Measurements from ENCODE around the gene ADH5.
"Not testable (repeated sequence)": the region's sequence is repeated elsewhere in the genome, so short reads cannot be mapped to it uniquely, and the experiment has no call there.

Gene ADH5

DNA sequence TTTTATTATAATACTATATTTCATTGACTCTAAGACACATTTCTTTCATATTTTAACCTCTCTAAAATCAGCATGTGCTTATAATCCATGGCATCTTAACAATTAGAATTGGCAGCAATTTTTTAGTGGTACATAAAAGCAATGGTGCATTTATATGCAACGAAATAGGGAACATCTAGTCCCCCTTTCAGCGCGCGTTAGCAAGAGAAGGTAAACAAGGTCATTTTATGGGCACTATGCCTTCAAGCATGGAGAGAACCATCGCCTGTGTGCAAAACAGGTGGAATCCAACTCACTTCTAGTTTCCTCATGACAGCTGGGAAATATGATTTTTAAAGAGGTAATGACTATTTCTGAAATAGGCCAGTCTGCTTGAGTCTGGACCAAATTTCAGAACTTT, 6.4 kb downstream of the ADH5 start:
- DNase-seq = no peak

DNA sequence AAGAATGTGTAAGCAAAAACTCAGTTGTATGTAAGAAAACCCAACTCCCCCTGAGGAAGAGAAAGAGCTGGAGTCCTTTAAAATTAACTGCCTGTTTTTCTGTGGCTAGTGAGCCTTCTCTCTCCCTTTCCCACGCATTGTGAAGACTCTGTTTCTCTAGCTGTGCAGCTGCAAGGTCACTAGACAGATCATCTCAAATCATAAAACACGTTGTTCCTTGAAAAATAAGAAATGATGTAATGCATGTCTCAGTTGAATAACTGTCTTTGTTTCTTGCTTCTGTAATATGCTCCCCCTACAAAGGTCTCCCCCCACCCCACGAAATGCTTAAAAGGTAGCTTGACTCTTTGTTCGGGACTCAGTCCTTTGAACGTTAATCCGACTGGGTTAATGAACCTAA, 7.7 kb downstream of the ADH5 start:
- DNase-seq = not testable (repeated sequence)

DNA sequence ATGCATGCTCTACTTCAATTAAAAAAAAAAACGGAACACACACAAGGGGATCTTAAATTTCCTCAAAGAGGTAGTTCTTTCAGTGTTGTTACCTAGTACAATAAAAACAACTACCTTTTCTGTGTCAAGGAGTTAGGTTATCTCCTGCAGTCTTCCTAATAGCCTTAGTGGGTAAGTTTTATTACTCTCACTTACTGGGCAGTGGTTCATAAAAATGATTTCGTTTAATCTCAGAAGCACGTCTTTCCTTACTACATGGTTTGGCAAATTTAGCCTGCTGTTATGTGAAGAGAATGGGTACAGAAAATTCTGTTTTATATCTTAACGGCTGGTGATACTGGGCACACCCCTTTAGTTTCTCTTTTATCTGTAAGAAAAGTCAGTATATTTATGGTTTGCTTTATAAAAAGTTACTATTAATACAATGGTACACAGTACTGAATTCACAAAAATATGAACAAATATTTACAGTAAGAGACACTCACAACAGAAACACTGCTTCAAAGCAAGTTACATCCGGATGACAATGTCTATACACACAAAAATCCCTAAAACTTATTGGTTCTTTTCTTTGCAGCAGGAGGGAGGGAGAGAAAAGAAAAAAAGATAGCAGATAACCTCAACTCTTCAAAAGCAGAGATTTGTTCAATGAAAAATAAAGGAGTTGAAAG, 8.8 kb downstream of the ADH5 start:
- DNase-seq = no peak

- no peak for DNase-seq
Observed at GRCh38 chr4:99078931-99079624, 9.5 kb downstream of the ADH5 start.

- DNase-seq = no peak
Observed at GRCh38 chr4:99078336-99078735, 10.3 kb downstream of the ADH5 start.

DNA sequence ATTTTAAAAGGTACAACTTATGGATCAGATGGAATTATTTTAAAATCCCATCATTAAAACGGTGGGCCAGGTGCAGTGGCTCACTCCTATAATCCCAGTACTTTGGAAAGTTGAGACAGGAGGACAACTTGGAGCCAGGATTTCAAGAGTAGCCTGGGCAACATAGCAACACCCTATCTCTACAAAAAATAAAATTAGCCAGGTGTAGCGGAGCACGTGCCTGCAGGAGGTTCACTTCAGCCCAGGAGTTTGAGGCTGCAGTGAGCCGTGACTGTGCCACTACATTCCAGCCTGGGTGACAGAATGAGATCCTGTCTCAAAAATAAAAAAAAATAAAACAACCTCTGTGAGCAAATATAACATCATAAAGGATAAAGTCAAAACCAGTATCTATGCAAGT, 11.4 kb downstream of the ADH5 start:
- DNase-seq = no peak

DNA sequence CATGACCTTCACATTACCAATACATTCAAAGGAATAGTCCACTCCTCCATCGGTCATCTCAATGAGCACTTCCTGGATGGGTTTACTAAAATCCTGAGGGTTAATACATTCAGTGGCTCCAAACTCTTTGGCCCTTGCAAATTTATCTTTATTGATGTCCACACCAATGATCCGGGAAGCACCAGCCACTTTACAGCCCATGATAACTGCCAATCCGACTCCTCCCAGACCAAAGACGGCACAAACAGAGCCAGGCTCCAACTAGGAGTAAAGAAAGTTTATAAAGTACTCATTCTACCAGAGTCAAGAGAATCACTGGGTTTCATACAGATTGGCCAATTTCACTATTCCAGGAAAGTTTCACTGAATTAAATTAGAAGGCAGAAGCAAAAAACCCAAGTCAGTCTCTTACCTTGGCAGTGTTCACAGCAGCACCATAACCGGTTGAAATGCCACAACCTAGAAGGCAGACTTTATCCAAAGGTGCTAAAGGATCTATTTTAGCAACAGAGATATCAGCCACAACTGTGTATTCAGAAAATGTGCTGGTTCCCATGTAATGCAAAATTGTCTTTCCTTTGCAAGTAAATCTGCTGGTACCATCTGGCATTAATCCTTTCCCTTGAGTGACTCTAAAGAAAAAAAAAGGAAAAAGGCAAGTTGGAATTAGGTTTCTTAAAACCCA, 12.2 kb downstream of the ADH5 start:
- DNase-seq = no peak

DNA sequence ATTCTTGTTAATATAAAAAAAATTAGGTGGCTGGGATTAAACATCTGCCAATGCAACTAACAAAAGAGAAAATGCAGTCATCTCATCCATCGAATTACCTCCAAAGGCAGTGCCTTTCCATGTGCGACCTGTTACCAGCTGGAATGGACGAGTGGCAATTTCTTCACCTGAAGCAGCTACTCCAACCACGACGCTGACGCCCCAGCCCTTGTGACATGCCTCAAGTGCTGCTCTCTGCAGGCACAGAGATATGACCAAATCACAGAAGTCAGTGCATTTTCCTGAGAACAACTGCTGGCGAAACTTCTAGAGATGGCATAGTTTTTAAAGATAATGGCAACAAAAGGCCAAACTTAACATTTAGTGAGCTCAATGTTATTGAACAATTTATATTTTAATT, 13.8 kb downstream of the ADH5 start:
- no peak for DNase-seq

- no peak for DNase-seq
Observed at GRCh38 chr4:99071159-99071558, 17.4 kb downstream of the ADH5 start.

- DNase-seq = no peak
Observed at GRCh38 chr4:99067617-99068016, 21.0 kb downstream of the ADH5 start.

DNA sequence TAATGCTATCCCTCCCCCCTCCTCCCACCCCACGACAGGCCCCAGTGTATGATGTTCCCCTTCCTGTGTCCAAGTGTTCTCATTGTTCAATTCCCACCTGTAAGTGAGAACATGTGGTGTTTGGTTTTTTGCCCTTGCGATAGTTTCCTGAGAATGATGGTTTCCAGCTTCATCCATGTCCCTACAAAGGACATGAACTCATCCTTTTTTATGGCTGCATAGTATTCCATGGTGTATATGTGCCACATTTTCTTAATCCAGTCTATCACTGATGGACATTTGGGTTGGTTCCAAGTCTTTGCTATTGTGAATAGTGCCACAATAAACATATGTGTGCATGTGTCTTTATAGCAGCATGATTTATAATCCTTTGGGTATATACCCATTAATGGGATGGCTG, 23.1 kb downstream of the ADH5 start:
- DNase-seq = not testable (repeated sequence)

DNA sequence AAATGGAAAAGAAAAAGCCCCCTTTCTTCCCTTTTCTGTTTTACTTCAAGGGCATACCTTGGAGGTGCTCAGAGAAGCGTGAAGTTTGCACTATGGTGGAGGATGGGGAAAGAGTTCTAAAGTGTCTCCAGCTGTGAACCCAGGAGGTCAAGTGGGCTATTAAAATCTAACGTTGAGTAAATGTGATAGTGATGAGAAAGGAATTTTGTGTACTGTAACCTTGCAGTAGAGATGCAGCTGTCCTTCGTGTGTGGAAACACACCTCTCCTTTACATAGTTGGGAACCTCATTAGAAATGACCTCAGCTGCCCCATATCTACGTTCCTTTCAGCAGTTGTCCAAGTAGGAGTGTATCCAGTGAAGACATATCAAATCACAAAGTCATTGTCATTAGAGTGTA, 26.5 kb downstream of the ADH5 start:
- DNase-seq = no peak

- DNase-seq = no peak
Observed at GRCh38 chr4:99061048-99061700, 27.4 kb downstream of the ADH5 start.

GRCh38 chr4:99059550-99059949, 29.0 kb downstream of the ADH5 start:
- DNase-seq = no peak

DNA sequence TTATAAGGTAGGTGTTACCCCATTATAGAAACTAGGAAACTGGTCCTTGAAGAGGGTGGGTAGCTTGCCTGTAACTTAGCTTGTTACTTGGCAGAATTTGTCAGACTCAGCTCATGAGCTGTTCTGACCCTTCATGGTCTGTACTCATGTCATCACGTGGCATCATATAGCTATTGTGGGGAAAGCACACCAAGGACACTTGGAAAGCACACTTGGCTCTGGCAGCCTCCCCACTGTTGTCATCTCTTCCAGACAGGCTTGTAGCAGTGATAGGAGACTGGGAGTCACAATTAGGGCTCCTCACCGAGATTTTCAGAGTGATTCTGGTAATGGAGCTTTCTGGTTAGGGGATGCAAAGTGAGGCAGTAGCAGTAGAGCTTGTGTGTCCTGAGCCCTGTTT, 30.4 kb downstream of the ADH5 start:
- DNase-seq = no peak

- no peak for DNase-seq
Observed at GRCh38 chr4:99054428-99054994, 34.1 kb downstream of the ADH5 start.

GRCh38 chr4:99052902-99053301, 35.7 kb downstream of the ADH5 start:
- DNase-seq = no peak

DNA sequence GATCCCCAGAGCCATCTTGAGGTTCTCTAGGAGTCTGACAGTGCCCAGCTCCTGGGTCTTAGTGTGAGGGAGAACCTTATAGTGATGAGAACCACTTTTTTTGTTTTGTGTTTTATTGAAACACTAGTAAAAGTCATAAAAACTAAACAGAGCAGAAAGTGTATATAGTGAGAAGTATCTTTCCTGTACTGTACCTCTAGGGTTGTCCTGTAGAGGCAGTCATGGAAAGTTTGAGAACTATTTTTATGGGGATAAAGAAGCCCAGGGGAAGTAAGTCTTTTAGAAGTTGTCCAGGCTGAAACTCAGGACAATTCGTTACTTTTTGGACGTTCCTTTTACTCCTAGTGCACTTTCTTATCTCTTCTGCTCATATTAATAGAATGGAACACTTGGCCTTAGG, 40.9 kb downstream of the ADH5 start:
- DNase-seq = no peak

DNA sequence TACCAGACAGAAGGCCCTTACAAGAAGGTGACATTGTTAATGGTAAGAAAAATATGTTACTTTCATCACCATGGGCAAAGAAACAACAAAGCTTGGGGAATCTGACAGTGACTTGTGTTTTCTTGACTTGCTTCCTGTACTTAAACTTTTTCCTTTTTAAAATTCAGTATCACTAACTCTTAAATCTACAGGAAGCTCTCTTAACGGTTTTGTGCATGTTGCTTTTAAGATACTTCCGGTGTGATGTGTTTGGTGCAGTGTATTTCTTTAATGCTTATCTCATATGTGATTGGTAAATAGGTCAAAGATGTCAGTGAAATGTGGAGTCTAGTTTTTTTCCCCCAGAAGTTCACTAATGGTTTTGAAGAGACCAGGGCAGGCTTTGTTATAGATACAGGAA, 45.2 kb downstream of the ADH5 start:
- DNase-seq = no peak

DNA sequence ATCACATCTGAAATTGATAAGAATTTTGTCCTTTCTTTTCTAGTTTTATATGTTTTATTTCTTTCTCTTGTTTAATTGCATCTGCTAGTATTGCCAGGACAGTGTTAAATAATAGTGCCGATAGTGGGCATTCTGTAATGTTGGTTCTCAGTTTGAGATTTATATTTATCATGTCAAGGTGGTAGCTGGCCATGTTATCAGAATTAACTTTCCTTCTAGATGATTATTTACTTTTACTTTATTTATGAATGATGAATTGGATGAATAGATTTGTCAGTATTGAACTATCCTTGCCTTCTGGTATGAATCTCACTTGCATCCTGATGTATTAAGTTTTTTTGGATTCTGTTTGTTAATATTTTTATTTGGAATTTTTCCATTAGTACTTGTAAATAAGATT, 50.4 kb downstream of the ADH5 start:
- no peak for DNase-seq

DNA sequence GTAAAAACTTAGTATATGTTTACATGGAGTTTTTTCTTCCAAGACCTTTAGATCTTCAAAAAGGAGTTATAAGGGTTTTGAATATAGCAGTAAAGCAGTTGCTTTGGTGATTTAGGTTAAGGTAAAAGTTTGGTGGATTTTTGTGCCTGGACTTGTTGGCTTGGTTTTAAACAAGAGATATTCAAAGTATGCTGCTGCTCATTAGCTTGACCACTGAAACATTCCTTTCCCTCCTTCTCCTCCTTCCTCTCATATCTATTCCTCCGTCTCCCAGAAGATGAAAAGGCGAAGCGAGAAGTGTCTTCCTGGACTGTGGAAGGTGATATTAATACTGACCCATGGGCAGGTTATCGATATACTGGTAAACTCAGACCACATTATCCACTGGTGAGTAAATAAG, 54.6 kb downstream of the ADH5 start:
- no peak for DNase-seq

DNA sequence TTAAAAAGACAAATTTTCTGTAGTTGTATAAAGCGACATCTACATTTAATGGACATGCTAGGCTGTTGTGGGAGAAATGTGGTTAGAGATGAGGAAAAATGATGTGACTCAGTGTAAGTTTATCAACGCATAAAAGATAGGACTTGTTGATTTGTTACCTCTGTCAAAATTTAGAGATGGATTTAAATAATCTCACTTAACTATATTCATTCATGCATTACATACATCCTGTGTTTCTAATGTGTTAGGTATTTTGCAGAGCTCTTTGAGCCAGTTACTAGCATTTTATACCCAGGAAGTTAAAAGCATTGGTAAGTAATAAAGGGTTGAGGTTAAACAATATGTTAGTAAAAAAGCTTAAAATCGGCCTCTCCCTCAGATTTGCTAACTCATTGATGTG, 58.7 kb downstream of the ADH5 start:
- DNase-seq = no peak

DNA sequence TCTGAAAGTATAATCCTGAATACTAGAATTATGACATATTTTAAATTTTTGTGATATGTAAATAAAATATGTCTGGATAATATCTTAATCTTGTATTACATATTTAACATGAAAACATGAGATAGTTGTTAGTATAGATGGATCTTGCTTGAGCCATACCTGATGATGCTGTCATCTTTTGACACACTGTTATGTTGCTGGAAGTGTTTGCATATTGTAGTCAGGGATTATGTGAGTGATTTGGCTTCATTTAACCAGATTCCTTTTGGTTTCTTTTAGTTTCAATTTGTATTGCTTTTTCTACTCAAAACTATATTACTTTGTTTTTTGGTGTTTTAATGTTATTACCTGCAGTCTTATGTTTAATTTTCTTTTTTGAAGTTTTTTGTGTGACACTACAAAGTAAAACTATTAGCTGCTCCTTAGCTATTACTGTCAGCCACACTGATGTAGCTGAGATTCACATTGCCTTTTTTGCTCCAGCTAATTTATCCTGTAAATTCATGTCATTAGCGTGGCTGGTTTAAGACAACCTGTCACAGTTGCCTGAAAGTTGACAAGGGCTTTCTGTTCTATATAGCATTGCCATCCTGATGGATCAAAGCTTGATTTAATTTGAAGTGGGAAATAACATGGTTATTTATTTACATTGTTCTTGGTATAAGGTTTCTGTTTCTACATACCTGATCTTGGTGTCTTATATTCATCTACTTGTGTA, 59.4 kb downstream of the ADH5 start:
- no peak for DNase-seq
